Mucosa of descending colon (tissue), 3 donors: ENCODE data around the gene UVRAG. TPM values are rescaled to one million over a fixed set of nuclear protein-coding genes. Genes with fewer than 3 reads are reported as not detected.

ENCODE experiments used
- ATAC-seq: fragments of 200-7000 bp; cut with Tn5 transposase; one replicate; pipeline ENCODE4 v1.9.1; 2020; ENCODE audit warnings: mild to moderate bottlenecking, moderate library complexity
- DNase-seq, 3 donors: peaks; one replicate each; pipeline ENCODE4 v3.0.0-alpha.2; 2020
- H3K36me3 ChIP-seq: fragments of 200-600 bp; one replicate; pipeline ENCODE4 v1.8.0; 2021; ENCODE audit warnings: low read depth, mild to moderate bottlenecking
- H3K4me1 ChIP-seq: fragments of 200-600 bp; one replicate; pipeline ENCODE4 v1.8.0; 2021; ENCODE audit warnings: low read depth, mild to moderate bottlenecking
- H3K4me3 ChIP-seq: fragments of 200-600 bp; one replicate; pipeline ENCODE4 v1.8.0; 2021; ENCODE audit warnings: mild to moderate bottlenecking
- H3K9me3 ChIP-seq: fragments of 200-600 bp; one replicate; pipeline ENCODE4 v1.8.0; 2021; ENCODE audit warnings: mild to moderate bottlenecking
- intact Hi-C, 2 donors: fragments of 100-400 bp; cut with DNase I in 1 of 2; cut with micrococcal nuclease in 1 of 2; formaldehyde crosslinking; loops; one replicate each; pipeline versions ENCODE4 v1.11.0 to v1.11.1; 2022; cut with DNase I, micrococcal nuclease
- total RNA-seq, 3 donors: library from RNA; stranded (reverse); fragmentation: NEBNext Ultra II Directional in 2 of 3; extraction: Animal tissue kit (Norgen Biotek cat#: 25700) in 2 of 3; gene quantifications; one replicate each; pipeline versions ENCODE4 v1.2.1 to v1.2.4, GENCODE V29; 2021 to 2023
- TF ChIP-seq, protein P1 (sequence below): fragments of 200-600 bp; IDR thresholded peaks from one replicate; pipeline ENCODE4 v1.8.0; 2022; ENCODE audit warnings: antibody characterized with exemption, mild to moderate bottlenecking
- donor health status: DM: no; HTN: no; CAD: no; lungs with moderate emphysema.
- donor health status: DM: no; HTN: no; CAD: no.
- donor health status: DM: no; HTN: yes; CAD: no.

UVRAG gene
- total RNA-seq, 3 donors from 2014 or later: 14.9 to 37.1 (median 16.9) TPM

- intact Hi-C loops: no loop called here
- TF ChIP-seq, protein P1, sequence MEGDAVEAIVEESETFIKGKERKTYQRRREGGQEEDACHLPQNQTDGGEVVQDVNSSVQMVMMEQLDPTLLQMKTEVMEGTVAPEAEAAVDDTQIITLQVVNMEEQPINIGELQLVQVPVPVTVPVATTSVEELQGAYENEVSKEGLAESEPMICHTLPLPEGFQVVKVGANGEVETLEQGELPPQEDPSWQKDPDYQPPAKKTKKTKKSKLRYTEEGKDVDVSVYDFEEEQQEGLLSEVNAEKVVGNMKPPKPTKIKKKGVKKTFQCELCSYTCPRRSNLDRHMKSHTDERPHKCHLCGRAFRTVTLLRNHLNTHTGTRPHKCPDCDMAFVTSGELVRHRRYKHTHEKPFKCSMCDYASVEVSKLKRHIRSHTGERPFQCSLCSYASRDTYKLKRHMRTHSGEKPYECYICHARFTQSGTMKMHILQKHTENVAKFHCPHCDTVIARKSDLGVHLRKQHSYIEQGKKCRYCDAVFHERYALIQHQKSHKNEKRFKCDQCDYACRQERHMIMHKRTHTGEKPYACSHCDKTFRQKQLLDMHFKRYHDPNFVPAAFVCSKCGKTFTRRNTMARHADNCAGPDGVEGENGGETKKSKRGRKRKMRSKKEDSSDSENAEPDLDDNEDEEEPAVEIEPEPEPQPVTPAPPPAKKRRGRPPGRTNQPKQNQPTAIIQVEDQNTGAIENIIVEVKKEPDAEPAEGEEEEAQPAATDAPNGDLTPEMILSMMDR: no peak
- no peaks in the 10 kb centered on the region for H3K4me1 ChIP-seq
Measured at GRCh38 chr11:75856912-75857311, 41.9 kb downstream of the UVRAG start.

DNA sequence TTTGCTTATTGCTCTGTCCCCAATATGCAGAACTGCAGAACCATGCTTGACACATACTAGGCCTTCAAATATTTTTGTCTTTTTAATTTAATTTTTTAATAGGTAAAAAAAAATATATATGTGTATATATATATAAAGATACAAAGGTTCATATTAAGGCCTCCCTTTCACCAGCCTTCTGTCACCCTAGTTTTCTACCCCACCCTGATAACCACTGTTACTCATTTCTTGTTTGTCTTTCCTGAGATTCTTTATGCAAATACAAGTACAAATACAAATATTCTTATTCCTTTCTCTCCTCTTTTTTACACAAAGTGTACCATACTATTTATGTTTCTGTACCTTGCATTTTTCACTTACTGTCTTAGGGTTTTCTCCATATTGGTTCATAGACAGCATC is 43.0 kb downstream of the UVRAG start:
- Histone ChIP-seq H3K4me3 (no peak overlapping the region), H3K4me1 (no peaks in the 10 kb centered on the region), H3K36me3 (no peaks in the 10 kb centered on the region), H3K9me3 (no peaks in the 10 kb centered on the region)
- no peak for DNase-seq
- intact Hi-C loops: no loop called here
- ATAC-seq: no peak
- TF ChIP-seq, protein P1: no peak

More at GRCh38 chr11:75856912-75857311, 41.9 kb downstream of the UVRAG start:
- no peak for DNase-seq
- no peak for ATAC-seq
- Histone ChIP-seq H3K4me3 (no peak overlapping the region), H3K36me3 (no peaks in the 10 kb centered on the region), H3K9me3 (no peaks in the 10 kb centered on the region)

- ATAC-seq (no peak), DNase-seq (no peak)
- TF ChIP-seq, protein P1: no peak
- H3K36me3 ChIP-seq: no peaks in the 10 kb centered on the region
- no peaks in the 10 kb centered on the region for H3K4me1 ChIP-seq
- intact Hi-C loops: no loop called here
- no peak overlapping the region for H3K4me3 ChIP-seq
- H3K9me3 ChIP-seq: no peaks in the 10 kb centered on the region
Measured at GRCh38 chr11:75858613-75859012, 43.6 kb downstream of the UVRAG start.

DNA sequence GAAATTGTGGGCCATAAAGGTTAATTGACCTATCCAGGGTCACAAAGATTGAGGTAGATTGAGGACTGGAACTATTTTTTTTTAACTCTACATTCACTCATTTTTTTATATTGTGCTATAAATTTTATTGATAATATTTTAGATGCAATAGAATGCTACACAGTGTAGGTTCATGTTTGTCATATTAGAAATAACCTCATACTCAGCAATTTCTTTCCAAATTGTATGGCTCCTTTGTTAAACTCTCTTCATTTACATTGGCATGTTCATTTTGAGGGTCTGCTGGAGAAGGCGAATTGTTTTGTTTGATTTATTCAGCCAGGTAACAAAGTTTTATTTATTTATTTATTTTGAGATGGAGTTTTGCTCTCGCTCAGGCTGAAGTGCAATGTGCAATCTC is 44.6 kb downstream of the UVRAG start:
- TF ChIP-seq, protein P1: no peak
- no peak for ATAC-seq
- Histone ChIP-seq H3K4me1 (no peaks in the 10 kb centered on the region), H3K9me3 (no peaks in the 10 kb centered on the region), H3K4me3 (no peak overlapping the region), H3K36me3 (no peaks in the 10 kb centered on the region)
- no peak for DNase-seq
- intact Hi-C loops: no loop called here

- Histone ChIP-seq H3K4me3 (no peak overlapping the region), H3K9me3 (no peaks in the 10 kb centered on the region), H3K4me1 (no peaks in the 10 kb centered on the region), H3K36me3 (no peaks in the 10 kb centered on the region)
- ATAC-seq (no peak), DNase-seq (no peak)
- intact Hi-C loops: no loop called here
- TF ChIP-seq, protein P1: no peak
Measured at GRCh38 chr11:75862437-75862836, 47.4 kb downstream of the UVRAG start.
